HG03159 (cell line): ENCODE measurements around the gene PRDM5.

ENCODE experiments used
- ATAC-seq: cut with Tn5 transposase; IDR thresholded peaks from one replicate; pipeline ENCODE4 v1.9.1; 2021; ENCODE audit warnings: mild to moderate bottlenecking, moderate library complexity; ENCODE audit not compliant: unreplicated experiment

Gene PRDM5

GRCh38 chr4:120821977-120822376 is 100.5 kb downstream of the PRDM5 start:
- no peak for ATAC-seq

- no peak for ATAC-seq
These were observed 101.5 kb downstream of the PRDM5 start for GRCh38 chr4:120821029-120821428.

GRCh38 chr4:120819805-120820437 is 102.6 kb downstream of the PRDM5 start:
- ATAC-seq = peak; percentile 59

GRCh38 chr4:120816296-120816965 is 106.1 kb downstream of the PRDM5 start:
- no peak for ATAC-seq

DNA sequence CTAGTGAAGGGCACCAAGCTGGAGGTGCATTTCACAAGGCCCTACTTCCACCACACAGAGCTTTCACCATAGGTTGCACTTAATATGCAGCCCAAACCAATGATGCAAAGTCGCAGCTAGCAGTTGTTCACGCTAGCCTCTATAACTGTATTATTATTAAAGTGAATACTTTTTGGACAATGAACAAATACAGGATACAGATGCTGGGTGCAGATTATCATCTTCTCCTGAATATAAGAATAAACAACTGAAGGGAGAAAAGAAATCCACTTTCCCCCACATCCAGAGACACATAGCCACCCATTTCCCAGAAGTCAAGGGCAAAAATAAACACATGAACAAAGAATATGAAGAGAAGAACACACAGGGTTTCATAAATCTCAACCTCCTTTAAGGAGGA is 107.2 kb downstream of the PRDM5 start:
- ATAC-seq = no peak

GRCh38 chr4:120814886-120815285 is 107.6 kb downstream of the PRDM5 start:
- ATAC-seq = no peak

- no peak for ATAC-seq
These were observed 110.3 kb downstream of the PRDM5 start for GRCh38 chr4:120812216-120812615.

DNA sequence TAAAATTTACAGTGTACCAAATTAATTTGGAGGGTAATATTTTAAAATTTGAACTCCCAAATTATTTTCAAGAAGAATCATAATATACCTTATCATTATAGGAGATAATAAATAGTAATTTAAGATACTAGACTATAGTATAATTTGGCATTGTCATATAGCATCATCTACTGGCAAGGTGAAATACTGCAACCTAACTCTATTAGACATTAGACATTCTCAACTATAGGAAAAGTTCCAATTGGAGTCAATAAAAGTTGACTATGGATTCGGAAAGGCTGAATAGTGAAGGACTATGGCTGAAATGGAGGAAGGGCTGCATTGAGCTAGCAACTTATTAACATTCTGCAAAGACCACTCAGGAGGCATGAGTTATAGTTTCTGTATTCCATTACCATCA is 113.0 kb downstream of the PRDM5 start:
- ATAC-seq = no peak

DNA sequence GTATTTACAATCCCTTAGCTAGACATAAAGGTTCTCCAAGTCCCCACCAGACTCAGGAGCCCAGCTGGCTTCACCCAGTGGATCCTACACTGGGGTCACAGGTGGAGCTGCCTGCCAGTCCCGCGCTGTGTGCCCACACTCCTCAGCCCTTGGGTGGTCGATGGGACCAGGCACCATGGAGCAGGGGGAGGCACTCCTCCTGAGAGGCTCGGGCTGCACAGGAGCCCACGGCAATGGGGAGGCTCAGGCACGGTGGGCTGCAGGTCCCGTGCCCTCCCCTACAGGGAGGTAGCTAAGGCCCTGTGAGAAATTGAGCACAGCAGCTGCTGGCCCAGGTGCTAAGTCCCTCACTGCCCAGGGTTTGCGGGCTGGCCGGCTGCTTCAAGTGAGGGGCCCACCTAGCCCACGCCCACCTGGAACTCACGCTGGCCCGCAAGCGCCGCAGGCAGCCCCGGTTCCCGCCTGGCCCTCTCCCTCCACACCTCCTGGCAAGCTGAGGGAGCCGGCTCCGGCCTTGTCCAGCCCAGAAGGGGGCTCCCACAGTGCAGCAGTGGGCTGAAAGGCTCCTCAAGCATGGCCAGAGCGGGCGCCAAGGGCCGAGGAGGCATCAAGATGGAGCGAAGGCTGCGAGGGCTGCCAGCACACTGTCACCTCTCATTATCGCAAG is 113.9 kb downstream of the PRDM5 start:
- ATAC-seq = no peak

DNA sequence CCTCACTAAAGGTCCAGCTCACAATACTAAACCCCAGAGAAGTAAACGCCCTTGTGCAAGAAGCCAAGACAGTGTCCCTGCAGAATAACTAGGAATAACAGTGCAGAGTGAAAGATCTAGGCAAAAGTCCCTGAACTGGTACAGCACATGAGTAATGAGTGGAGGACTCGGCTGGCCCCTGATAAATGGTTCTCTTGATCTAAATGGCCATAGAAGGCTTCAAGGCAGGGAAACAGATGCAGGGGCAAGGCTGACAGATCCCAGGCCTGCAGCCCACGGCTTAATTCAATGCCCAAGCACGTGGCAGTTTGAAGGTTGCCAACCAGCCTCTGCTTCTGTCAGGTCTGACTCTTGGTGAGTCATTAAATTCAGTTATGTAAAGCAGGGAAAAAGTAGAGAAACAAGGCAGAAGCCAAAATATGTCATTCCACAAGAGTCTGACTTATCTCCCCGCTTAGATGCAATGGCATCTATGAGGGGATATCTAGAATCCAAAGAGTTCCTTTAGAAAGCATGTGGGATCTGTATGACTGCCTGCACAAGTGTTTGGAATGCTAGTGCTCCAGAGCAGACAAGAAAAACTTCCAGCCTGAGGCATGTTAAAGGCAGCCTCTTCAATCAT is 121.3 kb downstream of the PRDM5 start:
- no peak for ATAC-seq

DNA sequence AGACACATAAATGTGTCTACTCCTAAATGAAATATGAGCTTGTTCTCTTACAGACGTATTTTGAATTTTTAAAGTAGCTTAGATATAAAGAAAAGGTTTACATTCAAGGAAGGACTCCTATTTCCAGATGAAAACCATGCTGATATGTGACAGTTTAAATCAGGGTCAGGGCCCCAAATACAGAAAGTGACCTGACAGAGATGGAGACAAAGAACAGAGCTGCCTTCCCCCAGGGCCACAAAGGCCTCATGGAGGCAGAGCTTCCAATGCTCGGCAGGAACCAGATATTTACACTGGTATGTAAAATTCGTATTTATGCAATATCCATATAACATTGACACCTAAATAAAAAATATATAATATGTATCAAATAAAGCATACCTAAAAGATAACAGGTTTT is 124.0 kb downstream of the PRDM5 start:
- ATAC-seq = no peak

DNA sequence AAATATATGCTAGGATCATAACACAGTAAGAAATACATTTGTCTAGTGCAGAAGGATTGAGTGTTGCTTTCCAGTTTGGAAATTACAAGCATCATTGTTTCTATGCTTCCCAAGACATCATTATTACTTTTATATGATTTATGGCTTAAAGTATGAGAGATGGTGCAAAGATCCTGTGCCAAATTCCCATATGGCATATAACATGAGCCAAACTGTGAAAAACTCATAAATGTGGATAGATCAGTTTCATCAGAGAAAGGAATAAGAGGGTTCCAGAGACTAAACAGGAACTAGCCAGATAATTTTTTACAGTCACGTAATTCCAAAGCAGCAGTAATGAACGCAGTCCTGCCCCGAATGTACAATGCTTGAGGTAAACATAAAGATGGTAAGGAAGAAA is 126.3 kb downstream of the PRDM5 start:
- no peak for ATAC-seq

DNA sequence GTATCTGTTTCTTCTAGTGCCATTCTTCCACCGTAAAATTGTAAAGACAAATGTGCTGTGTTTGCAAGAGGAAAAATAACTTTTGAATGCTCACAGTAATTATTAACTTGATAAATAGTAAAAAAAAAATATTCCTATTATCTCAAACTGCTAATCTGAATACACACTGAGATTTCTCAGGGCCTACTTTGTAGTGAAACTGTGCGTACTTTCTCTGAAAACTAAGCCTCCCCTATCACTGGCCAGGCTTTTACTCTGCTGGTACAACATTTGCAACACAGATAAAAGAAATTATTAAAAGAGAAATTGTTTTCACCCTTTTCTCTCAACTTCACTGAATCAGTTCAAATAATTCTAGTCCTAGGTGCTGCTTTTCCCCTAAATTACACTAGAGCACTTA is 137.3 kb downstream of the PRDM5 start:
- ATAC-seq = no peak

- ATAC-seq = no peak
These were observed 145.1 kb downstream of the PRDM5 start for GRCh38 chr4:120777459-120777858.

- ATAC-seq = no peak
These were observed 147.1 kb downstream of the PRDM5 start for GRCh38 chr4:120775431-120775830.

DNA sequence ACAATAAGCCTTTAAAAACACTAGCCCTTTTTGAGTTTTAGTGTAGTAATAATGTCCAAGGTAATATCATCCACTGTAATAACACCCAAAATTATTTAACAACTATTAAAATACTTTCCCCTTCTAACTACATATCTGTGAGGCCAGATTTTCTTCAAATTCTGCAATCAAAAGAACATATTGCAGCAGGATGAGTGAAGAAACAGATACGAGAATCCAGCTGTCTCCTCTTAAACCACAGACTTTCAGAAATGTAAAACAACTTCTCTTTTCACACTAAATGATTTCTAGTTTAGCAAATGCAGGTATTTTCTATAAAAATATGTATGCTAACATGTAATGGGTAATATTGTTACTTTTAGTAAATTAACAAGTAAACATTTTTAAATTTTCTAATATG is 148.9 kb downstream of the PRDM5 start:
- no peak for ATAC-seq

- no peak for ATAC-seq
These were observed 150.6 kb downstream of the PRDM5 start for GRCh38 chr4:120771907-120772306.

- ATAC-seq = no peak
These were observed 151.6 kb downstream of the PRDM5 start for GRCh38 chr4:120770897-120771296.

GRCh38 chr4:120769227-120769626 is 153.3 kb downstream of the PRDM5 start:
- no peak for ATAC-seq

GRCh38 chr4:120765260-120765680 is 157.3 kb downstream of the PRDM5 start:
- no peak for ATAC-seq

DNA sequence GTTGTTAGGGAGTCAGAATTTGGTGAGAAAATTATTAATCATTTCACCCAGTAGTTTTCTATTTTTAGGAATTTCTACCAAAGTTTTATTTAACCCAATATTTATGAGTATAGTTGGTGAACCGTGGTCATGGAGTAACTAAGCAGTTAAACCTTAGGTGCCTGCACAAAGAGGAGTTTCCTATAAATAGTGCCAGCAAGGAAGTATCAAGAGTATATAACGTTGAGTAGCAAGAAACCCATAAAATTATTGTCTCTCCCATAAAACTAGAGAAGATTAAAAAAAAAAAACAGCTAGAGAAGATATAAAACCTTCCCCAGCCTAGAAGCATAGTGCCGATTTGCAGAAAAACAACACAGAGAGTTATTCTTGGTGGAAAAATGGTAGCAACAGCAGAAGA is 158.9 kb downstream of the PRDM5 start:
- ATAC-seq = no peak

- ATAC-seq = no peak
These were observed 161.5 kb downstream of the PRDM5 start for GRCh38 chr4:120761070-120761469.
